NCI-H1930 (cell line): ENCODE measurements around the gene NCKAP5.

Experiments used
- DNase-seq, 2 experiments: peaks; one replicate each; lab custom pipeline; 2025; lab: John Stamatoyannopoulos, UW

Gene NCKAP5

DNA sequence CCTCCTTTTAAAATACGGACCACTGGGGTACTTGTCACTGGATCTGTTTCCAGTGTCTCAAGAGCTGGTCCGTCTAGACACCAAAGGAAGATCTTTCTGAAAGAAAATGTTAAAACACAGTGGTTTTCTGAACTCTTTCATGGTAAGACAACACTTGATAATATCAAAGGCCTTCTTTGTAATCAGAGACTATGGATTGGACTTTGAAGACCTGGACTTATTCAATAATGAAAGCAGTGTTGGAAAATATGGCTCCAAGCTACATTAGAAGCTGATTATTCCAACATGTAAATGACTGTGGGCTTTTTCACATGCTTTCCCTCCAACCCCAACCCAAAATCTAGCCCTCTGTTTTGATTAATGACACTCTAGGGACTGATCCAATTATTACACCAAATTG, 568.8 kb downstream of the NCKAP5 start:
- no peak for DNase-seq

DNA sequence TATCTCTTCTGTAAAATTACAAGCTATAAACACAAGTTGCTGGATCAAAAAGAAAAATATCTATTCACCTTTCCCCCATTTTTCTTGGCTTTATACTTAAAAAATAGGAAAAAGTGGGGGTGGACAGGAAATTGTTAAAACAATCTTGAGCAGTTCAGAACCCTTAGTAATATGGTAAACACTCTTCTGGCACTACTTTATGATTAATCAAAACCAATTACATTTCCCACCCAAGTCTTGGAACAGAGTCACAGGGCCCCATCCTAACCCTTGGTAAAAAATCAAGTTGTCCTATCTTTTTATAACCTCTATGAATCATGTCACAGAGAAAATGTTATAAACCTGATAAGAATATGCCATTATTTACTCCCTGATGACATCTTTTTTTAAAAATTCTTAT, 570.0 kb downstream of the NCKAP5 start:
- no peak for DNase-seq

DNA sequence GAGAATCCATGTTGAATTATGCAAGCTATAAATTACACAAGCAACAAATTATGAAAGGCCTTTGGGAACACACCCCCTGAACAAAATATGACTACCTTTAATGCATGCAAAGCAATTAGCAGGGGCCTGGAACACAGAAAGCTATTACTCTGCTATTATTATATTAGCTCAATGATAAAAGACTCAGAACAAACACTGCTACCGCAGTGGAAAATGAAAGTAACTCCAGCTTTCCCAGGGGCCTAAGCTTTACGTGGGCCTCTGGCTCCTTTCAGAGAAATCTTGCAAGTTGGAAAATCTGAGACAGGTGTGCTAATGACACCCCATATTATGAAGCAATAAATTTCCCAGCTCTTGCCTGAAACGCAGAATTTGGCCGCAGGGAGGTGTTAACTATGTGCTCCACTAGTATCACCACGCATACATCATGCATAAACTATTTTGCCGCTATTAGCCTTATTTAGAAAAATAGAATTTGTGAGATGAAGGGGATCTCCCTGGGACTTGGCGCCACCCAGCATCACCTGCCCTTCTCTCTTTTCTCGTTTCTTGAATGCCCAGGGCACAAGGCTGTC, 576.7 kb downstream of the NCKAP5 start:
- DNase-seq, result no peak

DNA sequence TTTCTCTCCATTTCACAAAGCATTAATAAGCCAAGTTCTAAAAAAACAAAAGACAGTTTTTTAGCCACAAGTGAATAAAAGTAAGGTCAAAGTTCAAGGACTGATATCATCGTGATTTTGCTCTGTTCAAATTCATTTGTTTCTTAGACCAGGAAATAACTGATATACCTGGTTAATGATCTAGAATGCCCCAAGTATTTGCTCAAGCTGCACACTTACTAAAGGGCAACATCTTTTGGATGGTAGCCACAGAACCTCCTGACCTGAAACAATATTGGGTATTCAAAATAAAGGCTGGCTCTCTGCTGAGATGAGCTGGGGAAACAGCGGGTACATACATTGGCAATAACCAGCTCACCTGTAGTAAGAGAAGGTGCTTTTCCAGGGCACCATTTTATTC, 583.5 kb downstream of the NCKAP5 start:
- DNase-seq, result no peak

DNA sequence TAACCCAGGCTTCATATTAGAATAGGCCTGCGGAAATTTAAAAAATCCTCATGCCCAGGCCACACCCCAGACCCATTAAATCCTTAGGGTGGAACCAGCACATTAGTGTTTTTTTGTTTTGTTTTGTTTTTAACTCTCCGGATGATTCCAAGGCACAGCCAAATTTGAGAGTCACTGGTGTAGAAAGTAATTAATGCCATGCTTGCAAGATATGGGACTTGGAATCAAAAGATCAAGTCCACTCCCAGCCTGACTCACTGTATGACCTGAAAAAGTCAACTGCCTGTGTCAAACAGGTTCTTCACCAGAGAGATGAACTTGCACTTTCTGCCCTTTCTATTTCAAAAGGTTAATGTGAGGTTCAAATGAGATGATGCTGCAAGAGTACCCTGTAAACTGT, 588.0 kb downstream of the NCKAP5 start:
- no peak for DNase-seq

DNA sequence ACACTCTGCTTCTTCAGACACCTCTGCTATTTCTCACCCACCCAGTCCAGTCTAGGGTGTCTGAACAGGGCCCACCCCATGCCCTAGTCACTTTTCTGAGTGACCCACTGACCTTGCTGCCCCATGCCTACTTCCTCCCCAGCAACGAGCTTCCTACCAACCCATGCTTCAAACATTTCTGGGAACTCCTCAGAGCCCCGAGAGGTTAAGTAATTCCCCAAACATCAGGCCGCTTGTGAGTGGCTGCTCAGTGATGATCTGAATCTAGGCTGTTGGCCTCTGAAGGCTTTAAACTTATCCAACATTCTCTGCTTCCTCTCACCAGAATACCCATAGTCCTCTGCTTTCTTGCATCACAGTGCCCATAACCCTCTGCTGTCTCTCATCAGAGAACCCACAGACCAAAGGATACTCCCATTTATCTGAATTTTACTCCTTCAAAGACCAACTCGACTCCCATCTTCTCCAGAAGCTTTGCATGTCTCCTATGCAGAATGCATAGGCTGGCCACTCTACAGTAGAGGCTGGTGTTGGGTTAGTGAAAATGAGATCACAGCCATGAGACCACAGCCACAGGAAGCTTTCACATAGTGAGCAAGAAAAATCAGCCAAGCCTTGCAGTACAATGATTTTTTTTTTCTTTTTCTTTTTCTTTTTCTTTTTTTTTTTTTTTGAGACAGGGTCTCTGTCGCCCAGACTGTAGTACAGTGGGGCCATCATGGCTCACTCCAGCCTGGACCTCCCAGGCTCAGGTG, 588.7 kb downstream of the NCKAP5 start:
- no peak for DNase-seq

DNA sequence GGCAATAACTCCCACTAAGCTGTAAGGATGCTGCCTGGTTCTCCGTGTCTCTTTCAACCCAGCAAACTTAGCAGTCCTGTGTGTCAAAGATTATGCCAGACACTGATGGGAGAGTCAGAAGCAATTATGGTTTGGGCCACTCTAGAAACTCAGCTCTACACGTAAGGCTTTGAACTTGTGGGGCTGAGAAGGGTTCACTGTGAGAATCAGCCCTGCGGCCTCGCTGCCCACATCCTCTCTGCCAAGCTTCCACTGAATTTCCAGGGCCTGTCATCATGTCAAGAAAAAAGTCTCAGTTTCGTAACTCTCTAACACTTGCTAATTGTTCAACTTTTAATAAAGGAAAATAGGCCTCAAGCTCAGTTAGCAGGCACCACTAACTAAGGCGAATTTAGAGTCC, 589.4 kb downstream of the NCKAP5 start:
- no peak for DNase-seq

DNA sequence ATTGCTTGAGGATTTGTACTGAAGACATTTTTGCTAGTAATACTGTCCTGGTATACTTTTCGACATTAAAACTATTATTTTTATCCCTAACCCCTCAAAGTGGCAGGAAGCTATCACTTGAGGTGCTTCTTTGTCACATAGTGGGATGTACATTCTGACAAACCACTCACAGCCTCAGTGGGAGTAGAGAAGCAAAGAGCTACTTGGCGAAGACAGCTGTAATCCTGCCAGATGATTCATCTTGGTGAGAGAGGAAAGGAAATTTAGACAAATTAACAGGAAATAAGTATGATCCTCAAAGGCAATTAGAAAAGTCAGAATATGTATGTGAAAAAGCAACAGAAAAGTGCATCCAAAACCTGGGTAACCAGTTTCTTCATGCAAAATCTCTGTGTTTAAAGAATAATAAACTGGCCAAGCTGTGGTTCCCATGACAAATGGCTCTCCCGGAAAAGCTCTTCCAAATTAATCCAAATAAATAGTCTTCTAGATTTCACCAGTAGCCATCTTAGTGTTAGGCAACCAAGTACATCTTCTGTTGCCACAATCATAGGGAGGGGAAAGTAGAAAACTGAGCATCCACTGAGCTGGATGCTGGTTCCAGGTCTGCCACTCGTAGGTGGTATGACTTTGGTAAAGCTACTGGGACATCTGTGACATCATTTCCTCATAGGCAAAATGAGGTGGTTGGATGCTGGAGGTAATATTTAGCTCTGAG, 590.3 kb downstream of the NCKAP5 start:
- DNase-seq, result no peak

DNA sequence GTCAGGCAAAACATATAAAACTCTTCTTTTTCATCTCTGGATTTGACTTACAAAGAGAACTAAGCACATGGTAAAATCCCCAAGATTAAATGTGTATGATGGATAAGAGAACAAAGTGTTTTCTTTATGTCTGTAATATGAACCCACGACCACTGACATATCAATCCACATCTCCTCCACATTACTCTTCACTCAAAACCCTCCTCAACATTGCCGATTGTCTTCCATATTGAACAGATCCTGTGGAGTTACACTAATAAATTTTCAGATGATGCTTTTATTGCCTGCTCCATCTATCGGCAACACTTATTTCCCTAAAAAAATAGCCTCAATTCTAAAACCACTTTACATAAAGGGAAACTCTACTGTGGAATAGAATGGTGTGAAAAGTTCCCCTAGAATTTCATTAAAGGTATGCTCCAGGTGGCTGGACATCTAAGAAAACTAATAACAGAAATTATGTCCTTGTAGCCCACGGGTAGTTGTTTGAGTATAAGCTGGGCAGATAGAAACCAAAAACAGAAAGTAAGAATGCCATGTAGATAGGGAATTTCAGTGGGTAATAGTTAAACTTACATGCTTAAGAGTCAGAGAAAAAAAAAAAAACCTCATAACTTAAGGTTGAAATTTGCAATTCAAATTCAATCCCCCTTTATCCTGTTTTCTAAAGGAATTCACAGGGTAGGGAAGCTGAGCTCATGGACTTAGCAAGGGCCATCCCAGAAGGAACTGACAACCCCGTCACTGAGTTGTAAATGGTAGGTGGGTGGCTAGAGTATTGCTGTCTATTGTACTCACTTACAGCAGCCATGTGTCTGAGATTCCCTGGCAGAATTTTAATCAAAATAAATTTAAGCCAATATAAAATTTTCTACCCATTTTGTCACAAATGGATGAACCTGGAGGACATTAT, 592.8 kb downstream of the NCKAP5 start:
- DNase-seq, result no peak

DNA sequence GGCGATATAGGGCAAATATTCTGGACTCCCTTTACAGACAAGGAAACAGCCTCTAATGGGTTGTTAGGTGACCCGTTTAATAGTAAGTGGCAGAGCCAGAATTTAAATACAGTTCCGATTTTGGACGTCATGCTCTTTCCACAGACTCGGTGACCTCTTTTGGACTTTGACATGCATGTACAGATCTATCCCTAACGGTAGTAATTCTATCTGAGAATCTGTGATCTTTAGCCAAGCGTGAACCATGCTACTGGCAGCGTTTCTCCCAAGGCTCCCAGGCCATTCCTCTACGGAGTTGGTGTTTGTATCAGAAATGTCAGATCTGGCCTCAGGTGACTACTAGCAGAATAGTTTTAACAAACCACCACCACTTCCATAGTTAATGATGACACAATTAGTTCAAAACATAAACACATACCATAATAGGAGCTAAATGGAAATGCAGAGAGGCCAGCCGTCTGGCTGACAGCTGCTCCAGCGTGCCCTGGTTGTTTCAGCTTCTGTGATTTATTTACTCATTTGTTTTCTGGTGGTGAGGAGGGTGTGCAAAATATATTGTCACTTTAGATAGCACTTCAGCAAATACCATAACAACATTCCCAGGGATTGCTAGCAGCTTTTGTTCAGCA, 593.7 kb downstream of the NCKAP5 start:
- no peak for DNase-seq

DNA sequence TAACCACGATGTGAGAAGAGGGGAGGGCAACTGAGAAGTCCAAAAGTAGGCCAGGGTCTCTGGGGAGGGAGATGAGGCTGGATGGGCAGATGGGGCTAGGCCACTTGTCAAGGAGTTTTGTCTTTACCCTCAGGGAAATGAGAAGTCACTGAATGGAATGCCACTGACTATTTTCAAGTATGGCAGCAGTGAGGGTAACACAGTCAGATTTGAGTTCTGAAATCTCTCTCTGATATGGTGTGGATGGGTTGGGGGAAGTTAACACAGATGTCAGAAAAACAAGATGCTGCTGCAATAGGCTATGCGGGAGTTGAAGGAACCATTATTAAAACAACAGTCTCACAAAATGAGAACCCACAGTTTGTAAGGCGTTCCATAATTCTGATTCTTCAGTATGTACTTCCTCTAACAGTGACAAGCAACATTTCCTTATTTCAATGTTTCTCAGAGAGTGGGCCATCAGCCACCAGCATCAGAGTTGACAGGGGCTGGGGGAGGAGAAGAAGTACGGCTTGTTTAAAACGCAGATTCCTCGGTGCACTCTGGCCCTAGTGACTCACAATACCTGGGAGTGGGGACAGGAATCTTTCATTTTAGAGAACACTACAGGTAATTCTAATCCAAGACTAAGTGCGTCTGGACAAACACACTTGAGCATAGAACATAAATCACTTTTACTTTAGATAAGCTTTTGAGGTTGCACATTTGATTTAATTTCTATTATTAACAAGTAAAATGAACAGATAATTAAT, 596.8 kb downstream of the NCKAP5 start:
- DNase-seq, result no peak

DNA sequence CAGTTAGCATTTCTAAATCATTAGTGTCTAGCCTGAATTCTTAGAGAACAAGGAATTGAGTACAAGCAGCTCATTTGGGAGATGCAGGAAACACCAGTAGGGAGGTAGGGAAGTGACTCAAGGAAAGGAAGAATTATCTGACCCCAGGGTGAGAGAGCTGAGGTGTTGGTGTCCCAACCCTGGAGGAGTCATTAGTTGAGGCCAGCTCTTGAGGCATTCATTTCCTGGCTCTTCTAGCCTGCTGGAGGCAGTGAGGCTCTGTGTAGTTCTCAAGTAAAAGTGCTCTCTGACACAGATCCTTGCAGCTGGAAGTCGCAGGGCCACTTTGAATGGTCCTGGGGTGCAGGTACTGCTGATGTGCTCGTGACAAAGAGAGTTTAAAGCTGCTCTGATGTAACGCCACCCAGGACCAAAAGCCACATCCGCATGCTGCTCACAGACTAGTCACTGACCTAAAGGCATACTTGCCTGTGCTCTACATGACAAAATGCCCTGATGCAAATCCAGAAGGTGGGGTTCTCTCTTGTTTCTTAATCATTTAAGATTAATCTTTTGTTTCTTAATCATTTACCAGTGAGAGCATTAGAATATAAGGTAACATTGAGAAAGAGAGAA, 598.8 kb downstream of the NCKAP5 start:
- DNase-seq, result no peak

DNA sequence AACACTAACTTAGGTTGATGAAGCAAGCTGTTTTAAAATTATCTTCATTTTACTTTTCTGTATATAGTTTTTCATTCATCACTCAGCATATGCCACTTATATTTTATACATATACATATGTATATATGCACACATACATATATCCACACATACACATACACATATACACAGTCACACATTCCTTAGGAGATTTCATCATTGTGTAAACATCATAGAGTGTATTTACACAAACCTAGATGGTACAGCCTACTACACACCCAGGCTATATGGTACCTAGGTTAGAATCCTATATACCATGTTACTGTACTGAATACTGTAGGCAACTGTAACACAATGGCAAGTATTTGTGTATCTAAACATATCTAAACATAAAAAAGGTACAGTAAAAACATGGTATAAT, 602.8 kb downstream of the NCKAP5 start:
- no peak for DNase-seq

DNA sequence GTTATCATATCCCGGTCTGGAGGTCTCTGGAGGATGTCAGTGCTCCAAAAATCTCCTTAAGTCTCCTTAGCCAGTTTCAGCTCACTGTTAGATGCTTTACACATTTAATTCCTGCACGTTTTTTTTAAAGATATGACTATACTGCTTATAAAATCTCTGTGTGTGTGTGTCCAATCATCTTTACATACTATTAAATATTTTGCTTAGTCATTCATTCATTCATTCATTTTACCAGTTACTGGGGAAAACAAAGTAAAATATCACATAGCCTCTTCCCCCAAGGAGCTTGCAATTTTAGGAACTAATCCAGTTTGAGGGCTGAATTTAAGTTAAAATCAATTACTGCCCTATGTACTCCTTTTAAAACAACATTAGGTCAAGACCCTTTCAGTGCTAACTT, 605.1 kb downstream of the NCKAP5 start:
- DNase-seq, result no peak

DNA sequence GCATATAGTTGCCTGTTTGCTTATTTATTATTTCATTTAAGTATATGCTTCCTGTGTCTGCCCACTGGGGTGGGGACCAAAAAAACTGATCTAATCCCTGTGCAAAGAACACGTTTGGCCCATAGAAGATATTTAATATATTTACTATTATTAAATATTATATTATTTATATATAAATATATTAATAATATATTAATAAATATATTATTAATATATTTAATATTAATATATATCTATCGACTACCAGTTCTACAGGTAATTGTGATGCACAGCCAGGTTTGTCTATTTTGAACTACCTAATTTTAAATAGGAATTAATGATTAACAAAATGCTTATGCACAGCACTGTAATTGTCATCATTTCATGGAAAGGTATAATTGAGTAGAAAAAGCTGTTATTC, 609.4 kb downstream of the NCKAP5 start:
- no peak for DNase-seq

DNA sequence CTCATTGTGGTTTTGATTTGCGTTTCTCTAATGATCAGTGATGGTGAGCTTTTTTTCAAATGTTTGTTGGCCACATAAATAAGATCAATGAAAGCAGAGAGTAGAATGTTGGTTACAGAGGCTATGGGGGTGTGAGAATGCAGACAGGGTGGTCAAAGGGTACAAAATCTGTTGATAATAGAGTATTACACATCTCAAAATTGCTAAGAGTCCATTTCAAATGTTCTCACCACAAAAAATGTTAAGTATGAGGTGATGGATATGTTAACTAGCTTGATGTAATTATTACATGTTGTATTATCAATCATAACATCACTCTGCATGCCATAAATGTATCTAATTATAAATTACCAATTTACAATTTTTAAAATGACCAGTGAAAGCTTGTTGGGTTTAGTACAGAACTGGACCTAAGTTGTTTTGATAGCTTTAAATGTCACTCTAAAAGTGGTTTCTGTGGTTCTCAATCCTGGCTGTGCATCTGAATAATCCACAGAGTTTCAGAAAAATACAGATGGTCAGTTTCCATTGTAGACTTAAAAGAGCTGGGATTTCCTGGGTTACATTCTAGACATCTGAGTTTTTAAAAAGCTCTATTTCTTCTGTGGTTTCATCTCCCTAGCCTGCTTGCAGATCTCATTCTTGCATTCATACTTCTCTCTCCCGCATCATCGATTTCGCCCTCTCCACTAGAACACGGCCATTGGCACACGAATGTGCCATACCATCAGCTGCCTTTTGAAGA, 612.2 kb downstream of the NCKAP5 start:
- DNase-seq, result no peak

DNA sequence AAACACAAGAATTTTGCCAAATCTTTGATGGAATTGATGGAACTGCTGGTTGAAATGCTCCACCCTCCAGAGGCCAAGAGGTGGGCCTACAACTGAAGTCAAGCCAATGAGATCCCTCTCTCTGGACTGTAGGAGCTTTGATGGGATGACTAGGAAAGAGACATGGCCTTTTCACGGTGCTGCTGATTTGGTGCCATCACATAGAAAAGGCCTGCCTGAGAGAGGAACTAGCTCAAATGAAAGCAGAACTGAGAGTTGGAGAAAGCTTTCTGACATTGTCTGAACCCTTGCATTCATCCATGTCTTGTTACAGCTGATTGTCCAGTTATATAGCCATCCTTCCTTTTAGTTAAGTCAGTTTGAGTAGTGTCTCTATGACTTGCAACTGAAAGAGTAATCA, 614.5 kb downstream of the NCKAP5 start:
- no peak for DNase-seq

DNA sequence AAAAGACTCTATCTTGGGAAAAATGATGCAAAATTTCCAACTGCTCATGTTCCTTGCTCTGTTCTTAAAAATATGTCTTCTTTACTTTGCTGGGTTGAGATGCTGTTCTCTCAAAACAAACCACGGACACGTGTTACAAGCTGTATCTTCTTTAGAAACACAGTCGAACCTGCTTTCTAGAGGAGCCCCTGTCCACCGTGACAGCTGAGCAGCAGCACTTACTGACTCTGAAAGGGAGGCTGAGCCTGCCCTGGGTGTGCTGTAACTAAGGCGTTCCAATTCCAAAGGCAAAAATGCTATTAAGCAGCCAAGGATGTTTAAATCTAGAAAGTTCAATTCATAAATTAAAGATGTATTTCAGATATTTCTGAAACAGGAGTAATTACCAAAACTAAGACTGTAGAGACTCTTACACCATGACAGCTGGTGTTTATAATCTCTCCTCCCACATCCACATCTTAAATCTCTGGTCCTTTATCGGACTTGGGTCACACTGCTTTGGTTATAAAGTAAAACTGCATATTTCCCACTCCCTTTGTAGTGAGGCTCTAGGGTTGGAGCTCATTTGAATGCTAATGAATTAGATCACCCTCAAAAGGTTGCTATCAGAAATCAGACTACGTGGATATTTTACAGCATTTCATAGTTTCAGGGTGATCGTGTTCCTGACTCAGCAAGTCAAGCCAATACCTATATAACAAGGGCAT, 617.1 kb downstream of the NCKAP5 start:
- DNase-seq, result no peak

DNA sequence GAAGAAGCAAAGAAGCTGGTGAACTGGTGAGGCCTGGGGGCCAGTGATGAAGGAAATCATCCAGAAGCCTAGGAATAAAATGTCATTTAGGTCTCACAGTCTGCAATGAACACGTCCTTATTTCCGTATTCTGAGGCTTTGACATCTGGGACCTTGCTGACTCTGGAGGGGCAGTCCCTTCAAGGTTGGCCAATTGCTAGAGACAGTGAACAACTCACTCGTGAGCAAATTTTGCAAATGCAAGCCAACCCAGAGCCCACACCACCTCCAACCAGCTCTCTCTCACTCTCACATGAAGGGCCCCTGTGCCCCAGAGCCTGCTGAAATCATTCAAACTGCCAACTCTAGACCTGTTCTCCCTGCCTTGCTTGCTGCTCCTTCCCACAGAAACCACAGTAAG, 619.2 kb downstream of the NCKAP5 start:
- no peak for DNase-seq
